ENCODE results near the gene SERPINB7. TPM values are rescaled to one million over a fixed set of nuclear protein-coding genes. Genes with fewer than 3 reads are reported as not detected.

SERPINB7 gene
- total and polyA plus RNA-seq, 2 of the 4 experiments (the other 2 are of a cell fraction) = 79.9 to 100 TPM

GRCh38 chr18:63818212-63818611, 43.0 kb downstream of the SERPINB7 start:
- H3K9me3 ChIP-seq (ENCODE audit: control insufficient read depth, insufficient read depth, low read length) = no peaks in the 10 kb centered on the region; the same call in 1 of the 2 replicates
- H2BK20ac ChIP-seq (ENCODE audit: low read depth, low read length) = peak overlapping the region; percentile 67
- H3K79me1 ChIP-seq (ENCODE audit: low read depth in 1 of 2, low read length in 2 of 2) = no peaks in the 10 kb centered on the region
- no peak for DNase-seq
- H3K4me3 ChIP-seq (ENCODE audit: insufficient read depth, low read depth, low read length) = no peak overlapping the region
- H2AFZ ChIP-seq (replicated peaks; ENCODE audit: low read length, poor library complexity) = peak overlapping the region; percentile 80
- no peaks in the 10 kb centered on the region for H4K20me1 ChIP-seq (ENCODE audit: insufficient read depth, low read length)
- no peak overlapping the region for H3K9ac ChIP-seq (ENCODE audit: low read depth, low read length)
- H2AK5ac ChIP-seq (ENCODE audit: low read depth, low read length) = peak overlapping the region; percentile 83; the same call in 1 of the 2 replicates
- ChIA-PET POLR2A (ENCODE audit: unreplicated experiment) (no interaction called here), CTCF (no interaction called here)
- peak overlapping the region; percentile 92; the same call in 2 of the 3 replicates for H2BK15ac ChIP-seq (ENCODE audit: low read depth, low read length)
- no peaks in the 10 kb centered on the region for H3K36me3 ChIP-seq (ENCODE audit: control insufficient read depth, insufficient read depth, low read length)
- no peaks in the 10 kb centered on the region for H3K27me3 ChIP-seq (ENCODE audit: control insufficient read depth, insufficient read depth, low read length)
- H4K91ac ChIP-seq (ENCODE audit: insufficient read depth, low read depth, low read length) = peak overlapping the region; percentile 81
- BruUV-seq (replicated peaks) = no TSS peak
- peak overlapping the region; percentile 82; the same call in 1 of the 2 replicates for H4K5ac ChIP-seq (ENCODE audit: low read depth, low read length)
- peak overlapping the region; percentile 30 to 79; a peak in 3 of 4 replicates for H4K8ac ChIP-seq (ENCODE audit: low read depth in 2 of 2, low read length in 2 of 2)
- peaks cover 23% of the 10 kb centered on the region for H3K4me1 ChIP-seq (ENCODE audit: control insufficient read depth, insufficient read depth, low read length)
- peak overlapping the region; percentile 86; the same call in 1 of the 2 replicates for H3K23ac ChIP-seq (ENCODE audit: low read depth, low read length)
- intact Hi-C loops (cut with micrococcal nuclease) (no loop called here), in situ Hi-C loops (cut with MboI; ENCODE audit: low sequenced_read_pairs) (no loop called here), dilution Hi-C loops (cut with HindIII; ENCODE audit: low sequenced_read_pairs, unreplicated experiment) (no loop called here)
- peak overlapping the region; percentile 53; the same call in 1 of the 2 replicates for H3K27ac ChIP-seq (ENCODE audit: insufficient read depth, low read length)
- H3K4me2 ChIP-seq (ENCODE audit: low read depth, low read length) = no peak overlapping the region
- H2AK9ac ChIP-seq (replicated peaks; ENCODE audit: low read depth, low read length, poor library complexity) = peak overlapping the region; percentile 22
- H3K14ac ChIP-seq (replicated peaks; ENCODE audit: low read depth, low read length) = peak overlapping the region; percentile 77; the same call in 1 of the 2 replicates
- WGBS, 2 experiments (ENCODE audit: extremely low coverage in 2 of 2, insufficient read length in 1 of 2) = 20% methylated on average over 1 of the region's 1 CpG; no CpG with 5 or more reads in 1 of the 2 experiments
- peak overlapping the region; percentile 90 for H2BK120ac ChIP-seq (ENCODE audit: low read depth, low read length)
- H2BK5ac ChIP-seq (ENCODE audit: low read depth, low read length, poor library complexity, severe bottlenecking) = peak overlapping the region; percentile 93
- H3K4ac ChIP-seq (ENCODE audit: low read depth, low read length) = peak overlapping the region; percentile 73
- peak; percentile 12; the same call in 1 of the 2 replicates for ATAC-seq (ENCODE audit: low read depth)
- no peak overlapping the region; the same call in 1 of the 2 replicates for H3K56ac ChIP-seq (ENCODE audit: extremely low read depth, insufficient read depth, low read length)
- peaks cover 11% of the 10 kb centered on the region for H3K9me1 ChIP-seq (ENCODE audit: insufficient read depth, low read length)
- H3K18ac ChIP-seq (ENCODE audit: low read depth, low read length) = peak overlapping the region; percentile 25
- TF ChIP-seq MAZ (IDR thresholded peaks at IDR 0.05; ENCODE audit: borderline replicate concordance, low read depth, low read length) (no peak), CEBPB (IDR thresholded peaks at IDR 0.05; ENCODE audit: low read depth, low read length) (no peak), FOS (IDR thresholded peaks at IDR 0.05; ENCODE audit: low read depth, low read length) (no peak), RCOR1 (IDR thresholded peaks at IDR 0.05; ENCODE audit: insufficient replicate concordance, low read length) (no peak), RAD21 (IDR thresholded peaks at IDR 0.05; ENCODE audit: low read length) (no peak), USF2 (IDR thresholded peaks at IDR 0.05; ENCODE audit: low read depth, low read length) (no peak), SMC3 (IDR thresholded peaks at IDR 0.05; ENCODE audit: low read depth, low read length) (no peak), MAFK (IDR thresholded peaks at IDR 0.05; ENCODE audit: low read depth, low read length) (no peak), BHLHE40 (IDR thresholded peaks at IDR 0.05; ENCODE audit: low read depth, low read length) (no peak), ELK1 (IDR thresholded peaks at IDR 0.05; ENCODE audit: borderline replicate concordance, low read depth, low read length) (no peak), POLR2A (IDR thresholded peaks at IDR 0.05; ENCODE audit: low read depth, low read length) (no peak), CTCF (conservative IDR thresholded peaks at IDR 0.05; ENCODE audit: low read depth, low read length) (no peak), NFE2L2 (IDR thresholded peaks at IDR 0.05; ENCODE audit: low read depth, low read length) (no peak), CHD1 (IDR thresholded peaks at IDR 0.05; ENCODE audit: low read depth, low read length) (no peak)
